ENCODE data around the gene PHTF2. TPM values are rescaled to one million over a fixed set of nuclear protein-coding genes. Genes with fewer than 3 reads are reported as not detected.

The PHTF2 gene
- total RNA-seq, 2 donors from 2014 or later: 15.4 to 20.6 TPM

- no peaks in the 10 kb centered on the region for H3K27me3 Mint-ChIP-seq (ENCODE audit: insufficient read depth)
- Histone ChIP-seq H3K4me1 (ENCODE audit: control insufficient read depth, insufficient read depth, low read length) (no peaks in the 10 kb centered on the region), H3K27ac (ENCODE audit: low read depth, low read length) (no peak overlapping the region), H3K9me3 (ENCODE audit: control insufficient read depth, low read length) (no peaks in the 10 kb centered on the region), H3K9ac (ENCODE audit: extremely low read depth, low read length, poor library complexity, severe bottlenecking) (no peak overlapping the region), H3K36me3 (ENCODE audit: control insufficient read depth, insufficient read depth, low read length) (no peaks in the 10 kb centered on the region), H3K4me3 (ENCODE audit: low read length) (no peak overlapping the region), H3K27me3 (ENCODE audit: control insufficient read depth, insufficient read depth, low read length, poor library complexity, severe bottlenecking) (no peaks in the 10 kb centered on the region)
- H3K4me1 Mint-ChIP-seq: peaks cover 11% of the 10 kb centered on the region
- peaks cover 4% of the 10 kb centered on the region for H3K36me3 Mint-ChIP-seq (ENCODE audit: low read depth)
- 100% methylated on average over 3 of the region's 4 CpGs; no CpG with 5 or more reads in 1 of the 2 experiments for WGBS, 2 experiments (ENCODE audit: insufficient coverage in 1 of 2, insufficient read length in 1 of 2)
- no peaks in the 10 kb centered on the region for H3K9me3 Mint-ChIP-seq
- no peak overlapping the region for H3K4me3 Mint-ChIP-seq
- DNase-seq: no peak
- no peak for TF ChIP-seq CTCF (conservative IDR thresholded peaks at IDR 0.05)
- no peak overlapping the region for H3K27ac Mint-ChIP-seq
Observed at GRCh38 chr7:77942431-77942830, 143.9 kb downstream of the PHTF2 start.

- Histone ChIP-seq H3K9me3 (ENCODE audit: control insufficient read depth, low read length) (no peaks in the 10 kb centered on the region), H3K27me3 (ENCODE audit: control insufficient read depth, insufficient read depth, low read length, poor library complexity, severe bottlenecking) (no peaks in the 10 kb centered on the region), H3K4me3 (ENCODE audit: low read length) (no peak overlapping the region), H3K4me1 (ENCODE audit: control insufficient read depth, insufficient read depth, low read length) (no peaks in the 10 kb centered on the region), H3K36me3 (ENCODE audit: control insufficient read depth, insufficient read depth, low read length) (no peaks in the 10 kb centered on the region), H3K9ac (ENCODE audit: extremely low read depth, low read length, poor library complexity, severe bottlenecking) (no peak overlapping the region), H3K27ac (ENCODE audit: low read depth, low read length) (no peak overlapping the region)
- no peak for DNase-seq
- TF ChIP-seq CTCF (conservative IDR thresholded peaks at IDR 0.05): no peak
- Mint-ChIP-seq H3K9me3 (no peaks in the 10 kb centered on the region), H3K27ac (peak overlapping the region; percentile 45), H3K4me3 (no peak overlapping the region), H3K27me3 (ENCODE audit: insufficient read depth) (no peaks in the 10 kb centered on the region), H3K4me1 (peaks cover 11% of the 10 kb centered on the region), H3K36me3 (ENCODE audit: low read depth) (peaks cover 2% of the 10 kb centered on the region)
- WGBS, 2 experiments (ENCODE audit: insufficient coverage in 1 of 2, insufficient read length in 1 of 2): 74 to 82% methylated on average over 6 to 9 of the region's 9 CpGs
Observed at GRCh38 chr7:77944183-77945182, 145.9 kb downstream of the PHTF2 start.

- H3K27ac ChIP-seq (ENCODE audit: low read depth, low read length): no peak overlapping the region
- WGBS, 2 experiments (ENCODE audit: insufficient coverage in 1 of 2, insufficient read length in 1 of 2): 91 to 94% methylated on average over 5 of the region's 5 CpGs
- Mint-ChIP-seq H3K27ac (no peak overlapping the region), H3K27me3 (ENCODE audit: insufficient read depth) (no peaks in the 10 kb centered on the region), H3K4me3 (no peak overlapping the region), H3K9me3 (no peaks in the 10 kb centered on the region), H3K4me1 (no peaks in the 10 kb centered on the region), H3K36me3 (ENCODE audit: low read depth) (no peaks in the 10 kb centered on the region)
- no peak for TF ChIP-seq CTCF (conservative IDR thresholded peaks at IDR 0.05)
- no peak for DNase-seq
- no peaks in the 10 kb centered on the region for H3K36me3 ChIP-seq (ENCODE audit: control insufficient read depth, insufficient read depth, low read length)
- no peaks in the 10 kb centered on the region for H3K9me3 ChIP-seq (ENCODE audit: control insufficient read depth, low read length)
- no peak overlapping the region for H3K9ac ChIP-seq (ENCODE audit: extremely low read depth, low read length, poor library complexity, severe bottlenecking)
- H3K4me3 ChIP-seq (ENCODE audit: low read length): no peak overlapping the region
- H3K27me3 ChIP-seq (ENCODE audit: control insufficient read depth, insufficient read depth, low read length, poor library complexity, severe bottlenecking): no peaks in the 10 kb centered on the region
- H3K4me1 ChIP-seq (ENCODE audit: control insufficient read depth, insufficient read depth, low read length): no peaks in the 10 kb centered on the region
Observed at GRCh38 chr7:77950548-77950947, 152.0 kb downstream of the PHTF2 start.
